Epithelial cell of proximal tubule (primary cell): ENCODE measurements around the gene EFNA4. TPM values are rescaled to one million over a fixed set of nuclear protein-coding genes. Genes with fewer than 3 reads are reported as not detected.

Source experiments
- DNase-seq: peaks from one replicate; pipeline ENCODE4 v3.0.0-alpha.2; 2011; ENCODE audit warnings: low read depth
- H3K4me3 ChIP-seq: 2 replicates; pipeline ENCODE4 v1.5.1; 2011; ENCODE audit warnings: low read depth, mild to moderate bottlenecking, low read length
- total RNA-seq: library from RNA; depleted of rRNA; stranded (reverse); fragments of >200 nt; gene quantifications from 2 replicates; pipeline ENCODE4 v1.2.3, GENCODE V29; 2015
- TF ChIP-seq, protein P1 (sequence below): conservative IDR thresholded peaks from 2 replicates; pipeline ENCODE4 v1.5.1; 2012; ENCODE audit warnings: low read depth, mild to moderate bottlenecking, low read length

EFNA4 gene
- 10.8 and 24.9 TPM in 2 replicates for total RNA-seq

DNA sequence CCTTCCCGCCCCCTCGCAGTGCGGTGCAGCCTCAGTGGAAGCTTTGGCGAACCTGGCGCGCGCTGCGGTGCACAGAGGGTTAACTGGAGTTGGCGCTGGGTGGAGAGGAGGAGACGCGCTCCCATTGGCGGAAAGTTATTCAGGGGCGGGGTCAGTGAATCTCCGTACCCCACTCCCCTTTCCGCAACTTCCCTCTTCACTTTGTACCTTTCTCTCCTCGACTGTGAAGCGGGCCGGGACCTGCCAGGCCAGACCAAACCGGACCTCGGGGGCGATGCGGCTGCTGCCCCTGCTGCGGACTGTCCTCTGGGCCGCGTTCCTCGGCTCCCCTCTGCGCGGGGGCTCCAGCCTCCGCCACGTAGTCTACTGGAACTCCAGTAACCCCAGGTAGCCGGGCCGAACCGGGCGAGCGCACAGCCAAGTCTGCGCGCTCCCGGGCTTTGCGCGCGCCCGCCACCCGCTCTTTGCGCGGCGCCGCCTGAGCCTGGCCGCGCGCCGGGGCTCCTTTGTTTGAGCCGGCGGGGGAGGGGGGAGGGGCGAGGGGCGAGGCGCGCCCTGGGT, at the start of gene EFNA4:
Gene EFNA4, plus strand, starts transcription at position 191 of the 561 bp plus-strand sequence. Its CDS starts 84 bp downstream, at position 275.
- DNase-seq = peak; percentile 27
- TF ChIP-seq, protein P1, sequence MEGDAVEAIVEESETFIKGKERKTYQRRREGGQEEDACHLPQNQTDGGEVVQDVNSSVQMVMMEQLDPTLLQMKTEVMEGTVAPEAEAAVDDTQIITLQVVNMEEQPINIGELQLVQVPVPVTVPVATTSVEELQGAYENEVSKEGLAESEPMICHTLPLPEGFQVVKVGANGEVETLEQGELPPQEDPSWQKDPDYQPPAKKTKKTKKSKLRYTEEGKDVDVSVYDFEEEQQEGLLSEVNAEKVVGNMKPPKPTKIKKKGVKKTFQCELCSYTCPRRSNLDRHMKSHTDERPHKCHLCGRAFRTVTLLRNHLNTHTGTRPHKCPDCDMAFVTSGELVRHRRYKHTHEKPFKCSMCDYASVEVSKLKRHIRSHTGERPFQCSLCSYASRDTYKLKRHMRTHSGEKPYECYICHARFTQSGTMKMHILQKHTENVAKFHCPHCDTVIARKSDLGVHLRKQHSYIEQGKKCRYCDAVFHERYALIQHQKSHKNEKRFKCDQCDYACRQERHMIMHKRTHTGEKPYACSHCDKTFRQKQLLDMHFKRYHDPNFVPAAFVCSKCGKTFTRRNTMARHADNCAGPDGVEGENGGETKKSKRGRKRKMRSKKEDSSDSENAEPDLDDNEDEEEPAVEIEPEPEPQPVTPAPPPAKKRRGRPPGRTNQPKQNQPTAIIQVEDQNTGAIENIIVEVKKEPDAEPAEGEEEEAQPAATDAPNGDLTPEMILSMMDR = no peak
- peak within 1 kb of the TSS; percentile 93 for H3K4me3 ChIP-seq

GRCh38 chr1:155014709-155015508, 48.6 kb upstream of the EFNA4 start:
- no peak for DNase-seq
- TF ChIP-seq, protein P1 = no peak
- H3K4me3 ChIP-seq = no peak overlapping the region

GRCh38 chr1:155015527-155016230, 47.9 kb upstream of the EFNA4 start:
- no peak overlapping the region for H3K4me3 ChIP-seq
- TF ChIP-seq, protein P1 = no peak
- no peak for DNase-seq

DNA sequence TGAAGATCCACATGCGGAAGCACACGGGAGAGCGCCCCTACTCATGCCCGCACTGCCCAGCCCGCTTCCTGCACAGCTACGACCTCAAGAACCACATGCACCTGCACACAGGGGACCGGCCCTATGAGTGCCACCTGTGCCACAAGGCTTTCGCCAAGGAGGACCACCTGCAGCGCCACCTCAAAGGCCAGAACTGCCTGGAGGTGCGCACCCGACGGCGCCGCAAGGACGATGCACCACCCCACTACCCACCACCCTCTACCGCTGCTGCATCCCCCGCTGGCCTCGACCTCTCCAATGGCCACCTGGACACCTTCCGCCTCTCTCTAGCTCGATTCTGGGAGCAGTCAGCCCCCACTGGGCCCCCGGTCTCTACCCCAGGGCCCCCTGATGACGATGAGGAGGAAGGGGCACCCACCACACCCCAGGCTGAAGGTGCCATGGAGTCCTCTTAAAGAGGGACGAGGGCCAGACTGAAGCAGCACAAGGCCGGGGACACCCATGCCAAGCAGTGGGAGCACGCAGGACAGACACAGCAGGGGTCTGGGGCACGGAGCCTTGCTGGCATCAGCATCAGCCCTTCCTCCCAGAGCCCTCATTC, 47.2 kb upstream of the EFNA4 start:
- TF ChIP-seq, protein P1 = no peak
- H3K4me3 ChIP-seq = no peak overlapping the region
- DNase-seq = no peak

GRCh38 chr1:155017041-155017945, 46.2 kb upstream of the EFNA4 start:
- H3K4me3 ChIP-seq = peak overlapping the region; percentile 13
- DNase-seq = no peak
- TF ChIP-seq, protein P1 = peak; percentile 96

- peak overlapping the region; percentile 13 for H3K4me3 ChIP-seq
- DNase-seq = no peak
- TF ChIP-seq, protein P1 = no peak
Observed at GRCh38 chr1:155017946-155018316, 45.6 kb upstream of the EFNA4 start.
